ENCODE data around the gene DPH6. TPM values are rescaled to one million over a fixed set of nuclear protein-coding genes. Genes with fewer than 3 reads are reported as not detected.

DPH6 gene
- total and polyA plus RNA-seq, 7 donors: 5.5 to 26.0 (median 18.0) TPM

DNA sequence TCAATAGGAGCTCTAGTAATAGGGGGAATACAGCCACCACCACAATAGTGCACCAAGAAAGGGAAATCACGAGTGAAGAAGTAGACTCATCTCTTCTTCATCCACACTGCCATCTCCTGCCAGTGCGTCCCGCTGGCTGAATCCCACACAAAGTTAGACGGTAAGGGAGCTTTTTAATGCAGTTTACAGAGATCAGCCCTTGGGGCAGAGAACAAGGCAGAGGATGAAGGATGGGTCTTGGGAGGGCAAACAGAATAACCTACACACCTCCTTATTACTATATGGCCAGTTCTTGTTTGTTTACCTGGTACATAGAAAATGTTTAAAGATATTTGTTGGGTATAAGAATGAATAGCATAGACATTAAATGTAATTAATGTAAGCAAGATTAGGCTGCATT, 11.0 kb upstream of the DPH6 start:
- ATAC-seq: no peak
- WGBS, 3 donors: 86 to 94% (median 90%) methylated on average over 4 of the region's 4 CpGs
- intact Hi-C loops (cut with DNase I): no loop called here

DNA sequence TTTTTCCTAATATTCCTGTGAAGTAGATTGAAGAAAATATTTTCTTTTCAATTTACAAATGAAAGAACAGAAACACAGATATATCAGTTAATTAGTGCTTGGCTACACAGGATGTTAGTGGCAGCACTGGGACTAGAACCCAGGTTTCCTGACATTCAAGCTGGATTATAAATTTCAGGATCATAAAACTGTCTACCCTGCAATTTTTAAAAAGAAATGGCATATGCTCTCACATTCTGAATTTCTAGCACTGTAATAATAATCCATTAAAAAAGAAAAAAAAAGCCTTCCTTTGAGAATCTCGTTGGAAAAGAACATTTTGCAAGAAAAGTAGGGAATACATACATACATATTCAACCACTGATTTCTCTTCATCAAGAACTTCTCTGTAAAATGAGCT, 9.3 kb upstream of the DPH6 start:
- 83 to 92% (median 88%) methylated on average over 1 of the region's 1 CpG for WGBS, 3 donors
- intact Hi-C loops (cut with DNase I): no loop called here
- no peak for ATAC-seq

More for the DNA sequence above, 11.0 kb upstream of the DPH6 start:
- Histone ChIP-seq H3K36me3 (ENCODE audit: insufficient read depth in 1 of 2, low read depth in 1 of 2) (no peaks in the 10 kb centered on the region), H3K9me3 (no peaks in the 10 kb centered on the region), H3K4me1 (peaks cover 6% of the 10 kb centered on the region), H3K4me3 (no peak overlapping the region), H3K27me3 (ENCODE audit: insufficient read depth in 3 of 3, low read length in 2 of 3) (no peaks in the 10 kb centered on the region), H3K27ac (no peak overlapping the region)
- DNase-seq: no peak
- TF ChIP-seq, protein P1, sequence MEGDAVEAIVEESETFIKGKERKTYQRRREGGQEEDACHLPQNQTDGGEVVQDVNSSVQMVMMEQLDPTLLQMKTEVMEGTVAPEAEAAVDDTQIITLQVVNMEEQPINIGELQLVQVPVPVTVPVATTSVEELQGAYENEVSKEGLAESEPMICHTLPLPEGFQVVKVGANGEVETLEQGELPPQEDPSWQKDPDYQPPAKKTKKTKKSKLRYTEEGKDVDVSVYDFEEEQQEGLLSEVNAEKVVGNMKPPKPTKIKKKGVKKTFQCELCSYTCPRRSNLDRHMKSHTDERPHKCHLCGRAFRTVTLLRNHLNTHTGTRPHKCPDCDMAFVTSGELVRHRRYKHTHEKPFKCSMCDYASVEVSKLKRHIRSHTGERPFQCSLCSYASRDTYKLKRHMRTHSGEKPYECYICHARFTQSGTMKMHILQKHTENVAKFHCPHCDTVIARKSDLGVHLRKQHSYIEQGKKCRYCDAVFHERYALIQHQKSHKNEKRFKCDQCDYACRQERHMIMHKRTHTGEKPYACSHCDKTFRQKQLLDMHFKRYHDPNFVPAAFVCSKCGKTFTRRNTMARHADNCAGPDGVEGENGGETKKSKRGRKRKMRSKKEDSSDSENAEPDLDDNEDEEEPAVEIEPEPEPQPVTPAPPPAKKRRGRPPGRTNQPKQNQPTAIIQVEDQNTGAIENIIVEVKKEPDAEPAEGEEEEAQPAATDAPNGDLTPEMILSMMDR (IDR thresholded peaks at IDR 0.05): no peak

DNA sequence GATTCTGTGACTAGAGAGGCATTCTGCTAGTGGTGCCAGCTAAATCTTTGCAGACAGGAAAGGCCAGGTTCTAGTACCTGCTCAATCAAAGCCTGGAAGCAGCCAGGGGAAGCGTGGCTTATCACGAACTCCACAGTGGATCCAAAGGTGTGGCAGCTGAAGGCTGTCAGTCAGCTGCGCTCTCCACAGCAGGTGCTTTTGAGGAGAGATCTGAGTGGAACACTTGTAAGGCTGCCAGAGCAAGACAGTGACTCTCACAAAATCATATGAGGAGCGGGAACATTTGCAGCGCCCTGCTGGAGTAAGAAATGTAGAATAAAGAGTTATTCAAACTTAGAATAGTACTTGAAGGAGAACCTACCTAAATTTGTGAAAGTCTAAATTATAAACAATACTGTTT, 5.0 kb upstream of the DPH6 start:
- intact Hi-C loops (cut with DNase I): no loop called here
- 61 to 76% (median 69%) methylated on average over 5 of the region's 5 CpGs for WGBS, 3 donors
- ATAC-seq: no peak

More for the DNA sequence above, 9.3 kb upstream of the DPH6 start:
- no peak overlapping the region for H3K4me3 ChIP-seq
- TF ChIP-seq, protein P1 (IDR thresholded peaks at IDR 0.05): no peak
- H3K9me3 ChIP-seq: no peaks in the 10 kb centered on the region
- no peaks in the 10 kb centered on the region for H3K36me3 ChIP-seq (ENCODE audit: insufficient read depth in 1 of 2, low read depth in 1 of 2)
- H3K4me1 ChIP-seq: peaks cover 6% of the 10 kb centered on the region
- no peak overlapping the region for H3K27ac ChIP-seq
- H3K27me3 ChIP-seq (ENCODE audit: insufficient read depth in 3 of 3, low read length in 2 of 3): no peaks in the 10 kb centered on the region
- no peak for DNase-seq

DNA sequence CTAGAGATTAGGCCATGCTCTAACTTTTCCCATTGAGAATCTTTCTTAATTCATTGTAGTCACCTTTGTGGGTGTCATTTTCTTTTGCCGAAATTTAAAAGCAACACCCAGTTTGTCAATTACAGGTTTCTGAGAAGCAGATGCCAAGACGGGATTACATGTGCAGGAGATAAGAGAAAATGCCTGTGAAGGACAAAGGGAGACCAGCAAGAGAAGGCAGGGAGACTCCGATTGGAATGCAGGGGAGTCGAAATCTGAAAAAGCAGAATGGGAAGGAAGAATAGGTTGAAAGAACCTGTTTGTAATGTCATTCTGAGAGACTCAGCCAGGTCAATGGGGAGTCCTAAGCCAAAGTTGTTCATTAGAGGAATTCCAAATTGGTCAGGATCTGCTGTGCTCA, 3.6 kb upstream of the DPH6 start:
- peaks cover 8% of the 10 kb centered on the region for H3K4me1 ChIP-seq
- H3K36me3 ChIP-seq (ENCODE audit: insufficient read depth in 1 of 2, low read depth in 1 of 2): no peaks in the 10 kb centered on the region
- H3K9me3 ChIP-seq: no peaks in the 10 kb centered on the region
- 87 to 91% (median 90%) methylated on average over 4 of the region's 4 CpGs for WGBS, 3 donors
- H3K27me3 ChIP-seq (ENCODE audit: insufficient read depth in 3 of 3, low read length in 2 of 3): no peaks in the 10 kb centered on the region
- ATAC-seq: no peak
- no peak overlapping the region for H3K27ac ChIP-seq
- intact Hi-C loops (cut with DNase I): loop anchor here (10.0 kb wide), 1 partner anchor 145 kb away; no protein-coding TSS in a partner anchor
- H3K4me3 ChIP-seq: no peak overlapping the region
- TF ChIP-seq, protein P1 (IDR thresholded peaks at IDR 0.05): no peak
- no peak for DNase-seq

More for the DNA sequence above, 5.0 kb upstream of the DPH6 start:
- Histone ChIP-seq H3K4me3 (no peak overlapping the region), H3K4me1 (no peaks in the 10 kb centered on the region), H3K27me3 (ENCODE audit: insufficient read depth in 3 of 3, low read length in 2 of 3) (no peaks in the 10 kb centered on the region), H3K27ac (no peak overlapping the region), H3K36me3 (ENCODE audit: insufficient read depth in 1 of 2, low read depth in 1 of 2) (no peaks in the 10 kb centered on the region), H3K9me3 (no peaks in the 10 kb centered on the region)
- TF ChIP-seq, protein P1 (IDR thresholded peaks at IDR 0.05): no peak
- DNase-seq: no peak

DNA sequence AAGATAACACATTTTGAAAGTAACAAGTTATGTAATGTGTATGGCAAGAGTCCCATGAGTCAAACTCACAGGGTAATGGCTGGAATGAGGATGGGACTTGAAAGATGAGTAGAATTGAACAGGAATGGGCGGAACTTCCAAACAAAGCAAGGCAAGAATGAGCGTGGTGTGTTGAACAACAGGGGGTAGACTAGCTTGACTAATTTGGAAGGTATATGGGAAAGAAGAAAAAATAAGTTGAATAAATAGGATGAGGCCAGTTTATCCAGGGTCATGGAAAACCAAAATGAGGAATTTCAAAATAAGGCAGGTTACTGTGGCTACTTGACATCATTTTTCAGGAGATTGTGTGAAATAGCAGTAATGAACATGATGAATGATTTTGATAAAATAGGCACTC, 2.5 kb upstream of the DPH6 start:
- Histone ChIP-seq H3K4me3 (no peak overlapping the region), H3K9me3 (no peaks in the 10 kb centered on the region), H3K4me1 (peaks cover 15% of the 10 kb centered on the region), H3K36me3 (ENCODE audit: insufficient read depth in 1 of 2, low read depth in 1 of 2) (no peaks in the 10 kb centered on the region), H3K27ac (no peak overlapping the region), H3K27me3 (ENCODE audit: insufficient read depth in 3 of 3, low read length in 2 of 3) (no peaks in the 10 kb centered on the region)
- intact Hi-C loops (cut with DNase I): loop anchor here (10.0 kb wide), 1 partner anchor 146 kb away; no protein-coding TSS in a partner anchor
- DNase-seq: no peak
- TF ChIP-seq, protein P1 (IDR thresholded peaks at IDR 0.05): no peak
- ATAC-seq: no peak
- WGBS, 3 donors: 92 to 96% (median 94%) methylated on average over 2 of the region's 2 CpGs

Data from psoas muscle (tissue), 8 donors.